SU-DHL-6 (cell line): ENCODE results near the gene LGR4.

ENCODE experiments used
- H2AFZ ChIP-seq: fragments of 200-600 bp; sonication (generic); 2 replicates; pipeline ENCODE4 v1.6.1; 2014; ENCODE audit warnings: low read depth, mild to moderate bottlenecking, moderate library complexity, mixed read lengths, antibody characterized with exemption, low read length; ENCODE audit not compliant: severe bottlenecking
- H3F3A ChIP-seq: fragments of 200-600 bp; shearing (Covaris generic); 2 replicates; pipeline ENCODE4 v1.6.0; 2016; ENCODE audit warnings: antibody characterized with exemption, mild to moderate bottlenecking; ENCODE audit not compliant: insufficient read depth
- H3K27ac ChIP-seq: fragments of 200-600 bp; sonication (generic); 2 replicates; pipeline ENCODE4 v1.5.1; 2016; ENCODE audit warnings: low read depth, mild to moderate bottlenecking, low read length, moderate library complexity, mixed read lengths
- H3K27me3 ChIP-seq: fragments of 200-600 bp; sonication (generic), shearing (Covaris generic); 2 replicates; pipeline ENCODE4 v1.6.0; 2014; ENCODE audit warnings: mild to moderate bottlenecking, low read length
- H3K36me3 ChIP-seq: fragments of 200-600 bp; sonication (generic); 2 replicates; pipeline ENCODE4 v1.6.1; 2014; ENCODE audit warnings: mild to moderate bottlenecking, low read length, mixed read lengths
- H3K4me2 ChIP-seq: fragments of 300-600, 200-600 bp; shearing (Covaris generic), sonication (generic); 2 replicates; pipeline ENCODE4 v1.6.0; 2014; ENCODE audit warnings: low read length, low read depth, mild to moderate bottlenecking; ENCODE audit not compliant: poor library complexity, severe bottlenecking
- H3K4me3 ChIP-seq: fragments of 200-600 bp; sonication (generic); 2 replicates; pipeline ENCODE4 v1.5.1; 2014; ENCODE audit warnings: antibody characterized with exemption, low read length, mild to moderate bottlenecking, mixed read lengths; ENCODE audit not compliant: insufficient read depth, poor library complexity, severe bottlenecking
- H3K79me2 ChIP-seq: fragments of 200-600 bp; sonication (generic); 2 replicates; pipeline ENCODE4 v1.6.1; 2014; ENCODE audit warnings: mild to moderate bottlenecking, low read length, moderate library complexity; ENCODE audit not compliant: insufficient read depth
- H3K9ac ChIP-seq: fragments of 200-600 bp; sonication (generic); 2 replicates; pipeline ENCODE4 v1.7.0; 2014; ENCODE audit warnings: mild to moderate bottlenecking, low read length
- H3K9me2 ChIP-seq: fragments of 200-600 bp; sonication (generic); replicated peaks from 2 replicates; pipeline ENCODE4 v1.6.1; 2014; ENCODE audit warnings: low read length; ENCODE audit not compliant: insufficient read depth
- H3K9me3 ChIP-seq: fragments of 200-600 bp; sonication (generic); 2 replicates; pipeline ENCODE4 v1.6.1; 2014; ENCODE audit warnings: low read length, mixed read lengths; ENCODE audit not compliant: insufficient read depth
- H4K20me1 ChIP-seq: fragments of 200-600 bp; sonication (generic); 2 replicates; pipeline ENCODE4 v1.6.1; 2014; ENCODE audit warnings: low read depth, mild to moderate bottlenecking, antibody characterized with exemption, low read length, moderate library complexity, mixed read lengths
- CTCF ChIP-seq: fragments of 200-600 bp; sonication (generic); IDR thresholded peaks from one replicate; pipeline ENCODE4 v1.5.1; 2017; ENCODE audit warnings: antibody characterized with exemption, mild to moderate bottlenecking, low read length, moderate library complexity; ENCODE audit not compliant: insufficient read depth, poor library complexity, severe bottlenecking
- EZH2phosphoT487 ChIP-seq: fragments of 200-600 bp; sonication (generic), shearing (Covaris generic); conservative IDR thresholded peaks from 2 replicates; pipeline ENCODE4 v1.6.1; 2018; ENCODE audit warnings: mild to moderate bottlenecking, antibody characterized with exemption, low read length, moderate library complexity, mixed read lengths

Gene LGR4

GRCh38 chr11:27420217-27420616 lies 52.4 kb downstream of the LGR4 start:
- no peak overlapping the region for H3K4me3 ChIP-seq
- no peaks in the 10 kb centered on the region for H3K9me2 ChIP-seq
- no peak overlapping the region for H3K27ac ChIP-seq
- no peak overlapping the region for H2AFZ ChIP-seq
- no peaks in the 10 kb centered on the region for H3F3A ChIP-seq
- no peaks in the 10 kb centered on the region for H3K36me3 ChIP-seq
- no peak overlapping the region for H3K9ac ChIP-seq
- H3K27me3 ChIP-seq: no peaks in the 10 kb centered on the region
- no peaks in the 10 kb centered on the region for H3K9me3 ChIP-seq
- no peak overlapping the region for H3K4me2 ChIP-seq
- no peaks in the 10 kb centered on the region for H3K79me2 ChIP-seq
- no peak for TF ChIP-seq CTCF
- TF ChIP-seq EZH2phosphoT487: no peak
- H4K20me1 ChIP-seq: no peaks in the 10 kb centered on the region

- no peaks in the 10 kb centered on the region for H3K9me2 ChIP-seq
- no peaks in the 10 kb centered on the region for H3K27me3 ChIP-seq
- TF ChIP-seq EZH2phosphoT487 (no peak), CTCF (no peak)
- no peak overlapping the region for H3K9ac ChIP-seq
- no peaks in the 10 kb centered on the region for H3K79me2 ChIP-seq
- H3K4me2 ChIP-seq: no peak overlapping the region
- no peaks in the 10 kb centered on the region for H3F3A ChIP-seq
- no peaks in the 10 kb centered on the region for H3K9me3 ChIP-seq
- no peak overlapping the region for H3K27ac ChIP-seq
- no peak overlapping the region for H3K4me3 ChIP-seq
- H3K36me3 ChIP-seq: no peaks in the 10 kb centered on the region
- no peak overlapping the region for H2AFZ ChIP-seq
- no peaks in the 10 kb centered on the region for H4K20me1 ChIP-seq
These were observed 54.2 kb downstream of the LGR4 start for GRCh38 chr11:27418356-27418755.

GRCh38 chr11:27416568-27417176 lies 55.9 kb downstream of the LGR4 start:
- H3F3A ChIP-seq: no peaks in the 10 kb centered on the region
- TF ChIP-seq EZH2phosphoT487: no peak
- no peak for TF ChIP-seq CTCF
- no peaks in the 10 kb centered on the region for H3K79me2 ChIP-seq

GRCh38 chr11:27414644-27415043 lies 57.9 kb downstream of the LGR4 start:
- Histone ChIP-seq H3K9me2 (no peaks in the 10 kb centered on the region), H3K4me3 (no peak overlapping the region), H2AFZ (no peak overlapping the region), H4K20me1 (no peaks in the 10 kb centered on the region), H3K9ac (no peak overlapping the region), H3K79me2 (no peaks in the 10 kb centered on the region), H3K4me2 (no peak overlapping the region), H3F3A (no peaks in the 10 kb centered on the region), H3K27me3 (no peaks in the 10 kb centered on the region), H3K9me3 (no peaks in the 10 kb centered on the region), H3K36me3 (no peaks in the 10 kb centered on the region), H3K27ac (no peak overlapping the region)
- TF ChIP-seq CTCF (no peak), EZH2phosphoT487 (no peak)

More at GRCh38 chr11:27416568-27417176, 55.9 kb downstream of the LGR4 start:
- H3K27me3 ChIP-seq: no peaks in the 10 kb centered on the region
- no peak overlapping the region for H3K9ac ChIP-seq
- H3K4me3 ChIP-seq: no peak overlapping the region
- H4K20me1 ChIP-seq: no peaks in the 10 kb centered on the region
- H3K27ac ChIP-seq: no peak overlapping the region
- no peak overlapping the region for H3K4me2 ChIP-seq
- H3K36me3 ChIP-seq: no peaks in the 10 kb centered on the region
- no peaks in the 10 kb centered on the region for H3K9me3 ChIP-seq
- no peaks in the 10 kb centered on the region for H3K9me2 ChIP-seq
- H2AFZ ChIP-seq: no peak overlapping the region
